ENCODE measurements around the gene APOBEC4.
"Not testable (repeated sequence)": the region's sequence is repeated elsewhere in the genome, so short reads cannot be mapped to it uniquely, and the experiment has no call there.

APOBEC4 gene

DNA sequence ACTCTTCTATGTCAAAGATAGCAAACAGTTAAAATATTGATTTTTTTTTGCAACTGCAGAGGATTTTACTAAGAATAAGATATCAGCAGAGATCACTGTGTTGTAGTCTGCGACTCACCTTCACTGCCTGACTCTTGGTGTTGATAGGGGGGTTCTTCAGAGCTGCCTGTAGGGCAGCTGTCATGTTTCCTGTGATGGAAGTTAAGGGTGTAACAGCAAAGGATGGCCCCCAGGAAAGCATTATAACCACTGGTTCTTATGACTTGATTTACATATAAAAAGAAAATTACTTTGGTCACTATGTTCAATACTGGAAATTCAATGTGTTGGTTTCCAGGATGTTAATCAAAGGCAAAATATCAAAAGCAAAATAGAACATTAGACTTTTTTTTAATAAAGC, 20.2 kb downstream of the APOBEC4 start:
- DNase-seq, result no peak

DNA sequence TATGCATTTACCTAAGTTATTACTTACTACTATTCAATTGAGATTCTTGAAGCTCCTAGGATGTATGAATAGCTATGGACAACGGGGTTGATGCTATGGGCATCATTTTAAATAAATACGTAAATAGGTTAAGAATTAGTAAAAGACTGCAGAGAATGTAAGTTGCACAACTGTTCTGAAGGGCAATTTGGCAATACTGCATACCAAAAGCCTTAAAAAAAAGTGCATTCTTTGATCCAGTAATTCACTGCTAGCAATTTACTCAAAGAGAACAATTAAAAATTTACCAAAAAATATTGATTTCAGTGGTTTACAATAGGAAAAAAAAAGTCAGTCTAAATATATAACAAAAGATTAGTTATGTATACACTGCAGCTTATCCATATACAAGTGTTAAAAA, 21.0 kb downstream of the APOBEC4 start:
- no peak for DNase-seq

DNA sequence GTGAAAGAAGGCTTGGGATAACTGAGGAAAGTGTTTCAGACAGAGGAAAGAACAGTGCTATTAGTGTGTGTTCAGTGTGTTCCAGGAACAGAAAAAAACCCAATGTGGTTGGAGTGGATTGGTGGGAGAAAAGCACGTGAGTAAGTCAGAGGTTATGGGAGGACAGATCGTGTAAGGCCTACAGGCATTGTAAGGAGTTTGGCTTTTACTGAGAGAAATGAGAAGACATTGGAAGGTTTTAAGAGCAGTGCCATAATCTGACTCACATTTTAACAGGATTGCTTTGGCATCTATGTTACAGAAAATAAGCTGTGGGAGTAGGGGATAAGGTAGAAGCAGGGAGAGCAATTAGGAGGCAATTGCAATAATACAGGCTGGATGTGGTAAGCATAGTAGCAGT, 22.4 kb downstream of the APOBEC4 start:
- DNase-seq, result no peak

GRCh38 chr1:183628537-183628936, 24.6 kb downstream of the APOBEC4 start:
- DNase-seq, result no peak

DNA sequence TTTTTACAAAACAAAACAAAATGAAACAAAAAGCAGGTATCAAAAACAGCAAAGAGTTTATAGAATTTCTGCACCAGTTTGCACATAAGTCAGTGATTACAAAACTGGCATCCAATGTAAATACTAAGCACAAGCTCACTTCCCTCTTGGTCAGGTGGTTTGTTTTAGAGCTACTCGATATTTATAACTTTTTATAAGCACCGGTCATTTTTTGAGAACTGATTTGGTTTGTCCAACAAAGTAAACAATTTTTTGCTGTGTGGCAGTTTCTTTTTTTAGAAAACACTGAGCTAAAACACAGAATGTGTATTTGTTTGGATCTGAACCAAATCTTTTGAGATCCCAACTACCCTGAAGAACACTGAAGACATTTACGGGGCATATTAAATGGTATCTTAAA, 26.9 kb downstream of the APOBEC4 start:
- not testable (repeated sequence) for DNase-seq

GRCh38 chr1:183622884-183623785, 30.0 kb downstream of the APOBEC4 start:
- peak in 1 of 2 experiments; percentile 33 for DNase-seq

GRCh38 chr1:183622013-183622412, 31.1 kb downstream of the APOBEC4 start:
- DNase-seq, result no peak

DNA sequence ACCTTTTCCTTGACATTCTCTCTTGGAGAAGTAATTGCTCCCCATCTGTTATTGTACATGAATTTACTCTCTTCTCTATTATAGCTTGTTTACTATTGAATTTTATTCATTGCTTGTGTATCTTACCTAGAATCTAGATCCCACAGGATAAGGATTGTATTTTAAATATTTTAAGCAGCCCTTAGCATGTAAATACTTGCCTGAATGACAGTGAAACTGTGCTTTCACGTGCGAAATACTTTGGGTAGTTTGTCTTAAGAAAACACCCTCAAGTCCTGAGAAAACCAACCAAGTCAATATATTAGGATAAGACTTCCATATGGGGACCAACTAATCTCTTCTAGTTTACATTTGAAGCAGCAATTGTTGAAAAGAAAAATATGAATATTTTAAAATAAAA, 32.8 kb downstream of the APOBEC4 start:
- no peak for DNase-seq

GRCh38 chr1:183619781-183620180, 33.3 kb downstream of the APOBEC4 start:
- DNase-seq, result no peak

- DNase-seq, result not testable (repeated sequence)
Observed at GRCh38 chr1:183618202-183618601, 34.9 kb downstream of the APOBEC4 start.

- DNase-seq, result not testable (repeated sequence)
Observed at GRCh38 chr1:183612975-183613374, 40.1 kb downstream of the APOBEC4 start.

DNA sequence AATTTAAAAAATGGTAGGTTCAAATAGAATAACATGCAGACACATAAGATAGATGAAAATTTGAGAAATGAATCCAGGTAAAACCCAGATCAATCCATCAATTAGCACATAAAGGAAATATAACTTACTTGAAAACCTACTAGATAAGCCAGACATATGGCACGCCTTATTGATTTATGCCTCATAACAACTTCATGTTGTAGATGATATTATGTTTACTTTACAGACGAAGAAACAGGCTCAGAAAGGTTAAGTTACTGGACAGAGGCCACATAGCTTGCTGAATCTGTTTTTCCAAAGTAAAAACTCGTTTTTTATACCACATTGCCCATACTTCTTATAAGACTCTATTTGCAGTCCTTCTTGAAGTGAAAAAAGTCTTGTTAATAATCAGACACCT, 40.7 kb downstream of the APOBEC4 start:
- DNase-seq, result no peak

DNA sequence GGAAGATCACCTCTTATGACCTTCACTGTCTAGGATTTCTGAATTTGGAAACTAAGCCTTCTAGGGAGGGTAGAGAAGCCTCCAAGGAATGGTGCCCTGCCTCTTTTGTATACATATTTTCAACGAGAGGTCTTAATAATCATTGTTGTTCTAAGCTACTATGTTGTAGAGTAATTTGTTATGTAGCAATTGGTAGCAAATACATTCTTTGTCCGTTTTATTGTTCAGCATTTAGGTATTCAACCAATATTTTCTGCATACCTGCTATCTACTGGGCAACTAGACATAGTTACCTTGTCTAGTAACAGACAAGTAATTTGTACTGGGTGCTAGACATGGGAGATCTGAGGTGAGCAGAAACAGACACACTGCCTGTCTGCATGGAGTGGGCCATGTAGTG, 42.1 kb downstream of the APOBEC4 start:
- no peak for DNase-seq

- no peak for DNase-seq
Observed at GRCh38 chr1:183609759-183610452, 43.2 kb downstream of the APOBEC4 start.

GRCh38 chr1:183609313-183609712, 43.8 kb downstream of the APOBEC4 start:
- DNase-seq, result peak in 1 of 2 experiments; percentile 21

- DNase-seq, result no peak
Observed at GRCh38 chr1:183607322-183607980, 45.7 kb downstream of the APOBEC4 start.

DNA sequence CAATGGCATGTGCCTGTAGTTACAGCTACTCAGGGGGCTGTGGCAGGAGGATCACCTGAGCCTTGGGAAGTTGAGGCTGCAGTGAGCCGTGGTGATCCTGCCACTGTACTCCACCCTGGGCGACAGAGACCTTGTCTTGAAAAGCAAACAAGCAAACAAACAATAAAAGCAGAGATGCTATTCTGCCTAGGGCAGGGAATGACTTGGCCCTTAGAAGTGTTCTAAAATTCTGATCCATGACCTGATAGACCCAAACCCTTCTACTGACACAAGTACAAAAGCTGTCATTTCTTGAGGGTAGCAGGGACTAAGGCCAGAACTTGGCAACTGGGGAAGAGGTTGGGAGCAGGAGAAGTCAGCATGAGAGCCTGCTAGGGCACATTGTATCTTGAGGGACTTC, 47.2 kb downstream of the APOBEC4 start:
- DNase-seq, result no peak

DNA sequence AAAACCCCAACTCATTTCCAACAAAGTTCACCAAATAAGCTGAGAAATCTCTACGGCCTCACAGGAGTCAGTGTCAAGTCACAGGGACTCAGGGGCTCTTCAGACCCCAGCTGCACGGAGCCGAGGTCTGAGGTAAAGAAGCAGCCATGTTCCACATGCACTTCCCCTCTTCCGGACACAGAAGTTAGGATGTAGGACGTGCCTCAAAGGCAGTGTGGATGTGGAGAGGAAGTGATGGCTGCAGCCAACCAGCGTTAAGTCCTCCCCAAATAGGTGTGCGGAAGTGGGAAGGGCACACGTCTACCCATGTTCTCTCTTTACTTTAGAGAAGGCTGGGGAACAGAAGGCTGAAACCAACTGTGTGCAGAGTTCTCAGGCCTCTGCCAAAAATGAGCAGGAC, 48.3 kb downstream of the APOBEC4 start:
- DNase-seq, result no peak

GRCh38 chr1:183604038-183604808, 48.9 kb downstream of the APOBEC4 start:
- DNase-seq, result no peak

- no peak for DNase-seq
Observed at GRCh38 chr1:183602510-183602909, 50.6 kb downstream of the APOBEC4 start.

DNA sequence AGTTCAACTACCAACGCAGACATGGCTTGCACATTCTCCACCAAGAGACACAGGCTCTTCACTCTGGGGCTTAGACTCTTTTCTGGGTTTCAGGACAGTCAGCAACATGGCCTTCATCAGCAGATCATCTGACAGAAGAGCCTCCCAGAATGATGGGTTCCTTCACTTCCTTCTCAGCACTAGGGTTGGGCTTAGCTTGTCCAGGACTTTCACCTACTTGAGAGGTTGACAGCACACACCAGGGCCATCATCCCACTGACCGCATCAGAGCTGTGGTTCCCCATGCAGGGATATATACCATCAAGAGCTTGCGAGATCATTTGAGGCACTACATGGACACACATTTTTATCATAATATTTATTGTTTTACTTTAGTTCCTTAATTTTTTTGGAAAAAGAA, 52.5 kb downstream of the APOBEC4 start:
- no peak for DNase-seq

DNA sequence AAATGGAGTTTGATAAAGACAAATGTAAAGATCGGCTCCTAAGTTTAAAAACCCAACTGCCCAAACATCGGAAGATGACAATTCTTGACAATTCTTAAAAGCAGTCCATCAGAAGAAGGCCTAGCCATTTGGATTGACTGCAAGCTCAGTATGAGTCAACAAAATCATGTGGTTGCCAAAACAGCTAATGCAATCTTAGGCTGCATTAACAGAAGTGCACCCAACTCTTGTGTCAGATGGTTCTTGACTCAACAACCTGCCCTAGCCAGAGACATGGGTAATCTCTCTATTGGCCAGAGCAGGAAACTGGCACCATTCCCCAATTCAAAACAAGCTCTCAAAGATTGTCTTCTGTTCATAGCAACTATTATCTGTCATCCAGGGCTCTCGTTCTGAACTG, 53.0 kb downstream of the APOBEC4 start:
- no peak for DNase-seq

GRCh38 chr1:183598386-183598785, 54.7 kb downstream of the APOBEC4 start:
- no peak for DNase-seq

Data from NCI-H187 (cell line).